ENCODE measurements around the gene NKAIN1.

Gene NKAIN1

DNA sequence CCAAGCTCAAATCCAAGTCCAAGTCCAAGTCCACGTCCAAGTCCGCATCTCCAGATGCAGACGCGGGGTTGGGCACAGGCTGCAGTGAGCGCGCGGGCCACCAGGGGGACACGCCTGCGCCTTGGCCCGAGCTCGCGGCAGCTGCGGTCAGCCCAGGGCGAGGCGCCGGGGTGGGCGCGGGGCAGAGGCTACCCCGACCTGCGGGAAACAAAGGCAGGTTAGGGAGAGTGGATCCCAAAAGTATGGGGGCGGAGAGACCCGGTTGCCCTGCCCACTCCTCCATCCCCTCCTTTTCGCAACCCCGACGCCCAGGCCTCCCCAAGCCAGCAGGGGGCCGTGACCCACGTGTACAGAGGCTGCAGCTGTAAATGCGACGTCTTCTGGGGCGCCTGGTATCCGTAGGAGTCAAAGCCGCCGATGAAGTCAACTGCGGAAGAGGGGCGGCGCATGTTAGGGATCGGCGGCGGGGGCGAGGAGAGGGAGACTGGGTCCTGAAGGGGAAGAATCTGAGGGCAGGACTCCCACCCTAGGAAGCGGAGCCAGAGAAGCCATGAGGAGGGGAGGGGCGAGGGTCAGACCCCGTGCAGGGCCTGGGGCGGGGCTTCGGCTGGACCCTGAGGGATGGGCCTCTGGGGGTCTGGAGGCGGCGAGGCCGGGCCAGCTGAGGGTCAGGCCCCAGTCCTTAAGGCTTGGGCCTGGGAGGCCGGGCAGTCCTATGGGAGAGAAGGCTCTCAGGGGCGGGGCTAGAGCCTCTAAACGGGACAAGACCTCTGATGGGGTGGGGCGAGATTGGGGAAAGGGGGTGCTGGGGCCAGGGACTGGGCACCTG is 58.0 kb downstream of the NKAIN1 start:
- peak overlapping the region; percentile 13 for H3K4me3 ChIP-seq (ENCODE audit: low read depth, low read length)
- no peaks in the 10 kb centered on the region for H3K36me3 ChIP-seq (ENCODE audit: control insufficient read depth in 2 of 2, insufficient read depth in 1 of 2, low read length in 2 of 2)
- ChIA-PET POLR2A (interaction anchor here (1.5 to 1.6 kb wide), 2 partner anchors 11 to 115 kb away, joined by 8 to 12 read pairs; partner anchors contain the start of genes SNRNP40 and ZCCHC17), CTCF (interaction anchor here (0.5 to 6.1 kb wide), 39 partner anchors 9 to 695 kb away, joined by 3 to 119 read pairs (median 4); partner anchors contain the start of genes FABP3, SNRNP40 and ZCCHC17)
- no peak overlapping the region for H3K27ac ChIP-seq (ENCODE audit: extremely low read depth, low read depth, low read length)
- no peaks in the 10 kb centered on the region for H3K9me3 ChIP-seq (ENCODE audit: control insufficient read depth, insufficient read depth, low read depth, low read length)
- H3K4me1 ChIP-seq (ENCODE audit: control insufficient read depth, insufficient read depth, low read length): no peaks in the 10 kb centered on the region
- TF ChIP-seq ZNF335 (tag by site-specific recombination; conservative IDR thresholded peaks at IDR 0.05): peak; percentile 74
- TF ChIP-seq, protein P1, sequence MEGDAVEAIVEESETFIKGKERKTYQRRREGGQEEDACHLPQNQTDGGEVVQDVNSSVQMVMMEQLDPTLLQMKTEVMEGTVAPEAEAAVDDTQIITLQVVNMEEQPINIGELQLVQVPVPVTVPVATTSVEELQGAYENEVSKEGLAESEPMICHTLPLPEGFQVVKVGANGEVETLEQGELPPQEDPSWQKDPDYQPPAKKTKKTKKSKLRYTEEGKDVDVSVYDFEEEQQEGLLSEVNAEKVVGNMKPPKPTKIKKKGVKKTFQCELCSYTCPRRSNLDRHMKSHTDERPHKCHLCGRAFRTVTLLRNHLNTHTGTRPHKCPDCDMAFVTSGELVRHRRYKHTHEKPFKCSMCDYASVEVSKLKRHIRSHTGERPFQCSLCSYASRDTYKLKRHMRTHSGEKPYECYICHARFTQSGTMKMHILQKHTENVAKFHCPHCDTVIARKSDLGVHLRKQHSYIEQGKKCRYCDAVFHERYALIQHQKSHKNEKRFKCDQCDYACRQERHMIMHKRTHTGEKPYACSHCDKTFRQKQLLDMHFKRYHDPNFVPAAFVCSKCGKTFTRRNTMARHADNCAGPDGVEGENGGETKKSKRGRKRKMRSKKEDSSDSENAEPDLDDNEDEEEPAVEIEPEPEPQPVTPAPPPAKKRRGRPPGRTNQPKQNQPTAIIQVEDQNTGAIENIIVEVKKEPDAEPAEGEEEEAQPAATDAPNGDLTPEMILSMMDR (tag by site-specific recombination; IDR thresholded peaks at IDR 0.05): peak; percentile 87
- TF ChIP-seq, protein P2, sequence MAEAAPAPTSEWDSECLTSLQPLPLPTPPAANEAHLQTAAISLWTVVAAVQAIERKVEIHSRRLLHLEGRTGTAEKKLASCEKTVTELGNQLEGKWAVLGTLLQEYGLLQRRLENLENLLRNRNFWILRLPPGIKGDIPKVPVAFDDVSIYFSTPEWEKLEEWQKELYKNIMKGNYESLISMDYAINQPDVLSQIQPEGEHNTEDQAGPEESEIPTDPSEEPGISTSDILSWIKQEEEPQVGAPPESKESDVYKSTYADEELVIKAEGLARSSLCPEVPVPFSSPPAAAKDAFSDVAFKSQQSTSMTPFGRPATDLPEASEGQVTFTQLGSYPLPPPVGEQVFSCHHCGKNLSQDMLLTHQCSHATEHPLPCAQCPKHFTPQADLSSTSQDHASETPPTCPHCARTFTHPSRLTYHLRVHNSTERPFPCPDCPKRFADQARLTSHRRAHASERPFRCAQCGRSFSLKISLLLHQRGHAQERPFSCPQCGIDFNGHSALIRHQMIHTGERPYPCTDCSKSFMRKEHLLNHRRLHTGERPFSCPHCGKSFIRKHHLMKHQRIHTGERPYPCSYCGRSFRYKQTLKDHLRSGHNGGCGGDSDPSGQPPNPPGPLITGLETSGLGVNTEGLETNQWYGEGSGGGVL (tag by site-specific recombination; IDR thresholded peaks at IDR 0.05): peak; percentile 35; the same call in 1 of the 2 replicates
- TF ChIP-seq ZBTB8A (tag by site-specific recombination; IDR thresholded peaks at IDR 0.05): peak; percentile 70
- TF ChIP-seq KLF8 (tag by site-specific recombination; IDR thresholded peaks at IDR 0.05): no peak
- TF ChIP-seq ZBTB48 (tag by site-specific recombination; IDR thresholded peaks at IDR 0.05): peak; percentile 44; the same call in 1 of the 2 replicates
- peak; percentile 16; the same call in 1 of the 2 replicates for TF ChIP-seq ZIC2 (tag by site-specific recombination; IDR thresholded peaks at IDR 0.05)
- TF ChIP-seq, protein P3, sequence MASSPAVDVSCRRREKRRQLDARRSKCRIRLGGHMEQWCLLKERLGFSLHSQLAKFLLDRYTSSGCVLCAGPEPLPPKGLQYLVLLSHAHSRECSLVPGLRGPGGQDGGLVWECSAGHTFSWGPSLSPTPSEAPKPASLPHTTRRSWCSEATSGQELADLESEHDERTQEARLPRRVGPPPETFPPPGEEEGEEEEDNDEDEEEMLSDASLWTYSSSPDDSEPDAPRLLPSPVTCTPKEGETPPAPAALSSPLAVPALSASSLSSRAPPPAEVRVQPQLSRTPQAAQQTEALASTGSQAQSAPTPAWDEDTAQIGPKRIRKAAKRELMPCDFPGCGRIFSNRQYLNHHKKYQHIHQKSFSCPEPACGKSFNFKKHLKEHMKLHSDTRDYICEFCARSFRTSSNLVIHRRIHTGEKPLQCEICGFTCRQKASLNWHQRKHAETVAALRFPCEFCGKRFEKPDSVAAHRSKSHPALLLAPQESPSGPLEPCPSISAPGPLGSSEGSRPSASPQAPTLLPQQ (tag by site-specific recombination; IDR thresholded peaks at IDR 0.05): 0 out of 2 replicates have a peak, but pooled peaks have one; percentile 21
- TF ChIP-seq, protein P4, sequence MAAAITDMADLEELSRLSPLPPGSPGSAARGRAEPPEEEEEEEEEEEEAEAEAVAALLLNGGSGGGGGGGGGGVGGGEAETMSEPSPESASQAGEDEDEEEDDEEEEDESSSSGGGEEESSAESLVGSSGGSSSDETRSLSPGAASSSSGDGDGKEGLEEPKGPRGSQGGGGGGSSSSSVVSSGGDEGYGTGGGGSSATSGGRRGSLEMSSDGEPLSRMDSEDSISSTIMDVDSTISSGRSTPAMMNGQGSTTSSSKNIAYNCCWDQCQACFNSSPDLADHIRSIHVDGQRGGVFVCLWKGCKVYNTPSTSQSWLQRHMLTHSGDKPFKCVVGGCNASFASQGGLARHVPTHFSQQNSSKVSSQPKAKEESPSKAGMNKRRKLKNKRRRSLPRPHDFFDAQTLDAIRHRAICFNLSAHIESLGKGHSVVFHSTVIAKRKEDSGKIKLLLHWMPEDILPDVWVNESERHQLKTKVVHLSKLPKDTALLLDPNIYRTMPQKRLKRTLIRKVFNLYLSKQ (tag by site-specific recombination; IDR thresholded peaks at IDR 0.05; ENCODE audit: borderline replicate concordance): no peak
- TF ChIP-seq ZFHX2 (tag by site-specific recombination; conservative IDR thresholded peaks at IDR 0.05): peak; percentile 89
- TF ChIP-seq BCL11B (tag by site-specific recombination; IDR thresholded peaks at IDR 0.05; ENCODE audit: low read depth): 0 out of 2 replicates have a peak, but pooled peaks have one; percentile 36
- peak; percentile 77; the same call in 1 of the 2 replicates for TF ChIP-seq EGR2 (tag by site-specific recombination; IDR thresholded peaks at IDR 0.05; ENCODE audit: low read depth)
- TF ChIP-seq ZNF121 (tag by site-specific recombination; IDR thresholded peaks at IDR 0.05): 0 out of 2 replicates have a peak, but pooled peaks have one; percentile 36
- TF ChIP-seq GLI4 (tag by site-specific recombination; IDR thresholded peaks at IDR 0.05): no peak
- no peak for TF ChIP-seq ZNF560 (tag by site-specific recombination; IDR thresholded peaks at IDR 0.05; ENCODE audit: borderline replicate concordance)
- TF ChIP-seq ZNF629 (tag by site-specific recombination; IDR thresholded peaks at IDR 0.05): no peak
- TF ChIP-seq ZBTB7A (tag by site-specific recombination; IDR thresholded peaks at IDR 0.05; ENCODE audit: low read depth): 0 out of 2 replicates have a peak, but pooled peaks have one; percentile 37
- TF ChIP-seq, protein P5, sequence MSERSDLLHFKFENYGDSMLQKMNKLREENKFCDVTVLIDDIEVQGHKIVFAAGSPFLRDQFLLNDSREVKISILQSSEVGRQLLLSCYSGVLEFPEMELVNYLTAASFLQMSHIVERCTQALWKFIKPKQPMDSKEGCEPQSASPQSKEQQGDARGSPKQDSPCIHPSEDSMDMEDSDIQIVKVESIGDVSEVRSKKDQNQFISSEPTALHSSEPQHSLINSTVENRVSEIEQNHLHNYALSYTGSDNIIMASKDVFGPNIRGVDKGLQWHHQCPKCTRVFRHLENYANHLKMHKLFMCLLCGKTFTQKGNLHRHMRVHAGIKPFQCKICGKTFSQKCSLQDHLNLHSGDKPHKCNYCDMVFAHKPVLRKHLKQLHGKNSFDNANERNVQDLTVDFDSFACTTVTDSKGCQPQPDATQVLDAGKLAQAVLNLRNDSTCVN (tag by site-specific recombination; optimal IDR thresholded peaks at IDR 0.05): peak; percentile 34
- TF ChIP-seq KLF1 (tag by site-specific recombination; IDR thresholded peaks at IDR 0.05): no peak
- no peak for TF ChIP-seq ZNF24 (tag by site-specific recombination; IDR thresholded peaks at IDR 0.05)
- TF ChIP-seq, protein P6, sequence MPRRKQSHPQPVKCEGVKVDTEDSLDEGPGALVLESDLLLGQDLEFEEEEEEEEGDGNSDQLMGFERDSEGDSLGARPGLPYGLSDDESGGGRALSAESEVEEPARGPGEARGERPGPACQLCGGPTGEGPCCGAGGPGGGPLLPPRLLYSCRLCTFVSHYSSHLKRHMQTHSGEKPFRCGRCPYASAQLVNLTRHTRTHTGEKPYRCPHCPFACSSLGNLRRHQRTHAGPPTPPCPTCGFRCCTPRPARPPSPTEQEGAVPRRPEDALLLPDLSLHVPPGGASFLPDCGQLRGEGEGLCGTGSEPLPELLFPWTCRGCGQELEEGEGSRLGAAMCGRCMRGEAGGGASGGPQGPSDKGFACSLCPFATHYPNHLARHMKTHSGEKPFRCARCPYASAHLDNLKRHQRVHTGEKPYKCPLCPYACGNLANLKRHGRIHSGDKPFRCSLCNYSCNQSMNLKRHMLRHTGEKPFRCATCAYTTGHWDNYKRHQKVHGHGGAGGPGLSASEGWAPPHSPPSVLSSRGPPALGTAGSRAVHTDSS (tag by site-specific recombination; IDR thresholded peaks at IDR 0.05): no peak
- TF ChIP-seq, protein P7, sequence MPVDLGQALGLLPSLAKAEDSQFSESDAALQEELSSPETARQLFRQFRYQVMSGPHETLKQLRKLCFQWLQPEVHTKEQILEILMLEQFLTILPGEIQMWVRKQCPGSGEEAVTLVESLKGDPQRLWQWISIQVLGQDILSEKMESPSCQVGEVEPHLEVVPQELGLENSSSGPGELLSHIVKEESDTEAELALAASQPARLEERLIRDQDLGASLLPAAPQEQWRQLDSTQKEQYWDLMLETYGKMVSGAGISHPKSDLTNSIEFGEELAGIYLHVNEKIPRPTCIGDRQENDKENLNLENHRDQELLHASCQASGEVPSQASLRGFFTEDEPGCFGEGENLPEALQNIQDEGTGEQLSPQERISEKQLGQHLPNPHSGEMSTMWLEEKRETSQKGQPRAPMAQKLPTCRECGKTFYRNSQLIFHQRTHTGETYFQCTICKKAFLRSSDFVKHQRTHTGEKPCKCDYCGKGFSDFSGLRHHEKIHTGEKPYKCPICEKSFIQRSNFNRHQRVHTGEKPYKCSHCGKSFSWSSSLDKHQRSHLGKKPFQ (tag by site-specific recombination; IDR thresholded peaks at IDR 0.05): no peak
- TF ChIP-seq SCRT2 (tag by site-specific recombination; IDR thresholded peaks at IDR 0.05): no peak
- no peak for TF ChIP-seq ZNF621 (tag by site-specific recombination; IDR thresholded peaks at IDR 0.05)
- 0 out of 2 replicates have a peak, but pooled peaks have one; percentile 36 for TF ChIP-seq ZNF2 (tag by site-specific recombination; IDR thresholded peaks at IDR 0.05)
- no peak for TF ChIP-seq KLF9 (tag by site-specific recombination; IDR thresholded peaks at IDR 0.05; ENCODE audit: low read depth)

Data from HEK293 (cell line).